K562 (cell line): ENCODE measurements around the gene EXOC6. TPM values are rescaled to one million over a fixed set of nuclear protein-coding genes. Genes with fewer than 3 reads are reported as not detected.

Experiments used
- ATAC-seq: fragments of 200-7000 bp; cut with Tn5 transposase; 3 replicates; pipeline ENCODE4 v1.9.1; 2020; ENCODE audit warnings: moderate library complexity
- BruUV-seq: library from RNA; stranded (reverse); fragments of 400-500 nt; replicated peaks from 2 replicates; lab custom pipeline; 2021; lab: Mats Ljungman, UMichigan
- CTCF ChIA-PET: fragments of 300-600 bp; formaldehyde crosslinking; extraction: SDS; loops from one replicate; lab custom pipeline; 2021; ENCODE audit warnings: low intra/inter-chr PET ratio; lab: Yijun Ruan, JAX
- POLR2A ChIA-PET: fragments of 300-600, 350-650 bp; sonication (Branson Sonifier 250); formaldehyde crosslinking; extraction: SDS; loops from one replicate; lab custom pipeline; 2021; ENCODE audit warnings: antibody characterized with exemption, inconsistent platforms; lab: Yijun Ruan, JAX
- DNase-seq, 4 experiments: peaks; one replicate each; pipeline versions ENCODE4 v3.0.0 to v3.0.0-alpha.2; 2011 to 2018; ENCODE audit warnings: low spot score in 3 of 4, mixed read lengths in 3 of 4; ENCODE audit errors: extremely low read depth in 1 of 4
- FAIRE-seq: peaks from 2 replicates; lab custom pipeline; 2011; peaks lifted over from hg19 to GRCh38; lab: Jason Lieb, UNC
- H2AFZ ChIP-seq: 2 replicates; pipeline ENCODE4 v1.6.0; 2011; ENCODE audit warnings: low read depth, low read length, control low read depth, inconsistent platforms
- H3K27ac ChIP-seq: fragments of 200-600 bp; 3 replicates; pipeline ENCODE4 v1.8.0; 2011; ENCODE audit warnings: low read depth, mild to moderate bottlenecking, control low read depth, inconsistent platforms, low read length, moderate library complexity, mixed read lengths; ENCODE audit errors: extremely low read depth
- H3K27me3 ChIP-seq, 2 experiments: fragments of 300-600 bp in 1 of 2; 2 replicates in 1 of 2; 3 replicates in 1 of 2; pipeline versions ENCODE4 v1.6.0 to v1.8.0; 2011; ENCODE audit warnings: inconsistent platforms in 2 of 2, low read length in 2 of 2, mild to moderate bottlenecking in 1 of 2, mixed read lengths in 1 of 2, moderate library complexity in 1 of 2; ENCODE audit not compliant: control insufficient read depth in 2 of 2, insufficient read depth in 2 of 2
- H3K36me3 ChIP-seq: fragments of 300-600 bp; 3 replicates; pipeline ENCODE4 v1.8.0; 2011; ENCODE audit warnings: mild to moderate bottlenecking, low read length, inconsistent platforms; ENCODE audit not compliant: control insufficient read depth, insufficient read depth
- H3K4me1 ChIP-seq, 2 experiments: fragments of 200-600 bp in 1 of 2; replicated peaks in 1 of 2; 2 replicates in 1 of 2; 3 replicates in 1 of 2; pipeline versions ENCODE4 v1.5.1 to v1.8.0; 2011; ENCODE audit warnings: inconsistent platforms in 2 of 2, low read length in 2 of 2, mild to moderate bottlenecking in 1 of 2, mixed read lengths in 1 of 2, moderate library complexity in 1 of 2; ENCODE audit not compliant: control insufficient read depth in 2 of 2, insufficient read depth in 2 of 2
- H3K4me2 ChIP-seq: 2 replicates; pipeline ENCODE4 v1.6.1; 2011; ENCODE audit warnings: low read length, control low read depth, inconsistent platforms, mixed read lengths; ENCODE audit not compliant: insufficient read depth
- H3K4me3 ChIP-seq: fragments of 200-600 bp; sonication (generic), shearing (Covaris generic); 2 replicates; pipeline ENCODE4 v1.5.1; 2016; ENCODE audit warnings: control low read depth, inconsistent platforms
- H3K79me2 ChIP-seq: fragments of 200-600 bp; 3 replicates; pipeline ENCODE4 v1.8.0; 2011; ENCODE audit warnings: low read length, inconsistent platforms; ENCODE audit not compliant: control insufficient read depth, insufficient read depth
- H3K9ac ChIP-seq, 2 experiments: 2 replicates each; pipeline versions ENCODE4 v1.6.0 to v1.6.1; 2011; ENCODE audit warnings: low read depth in 2 of 2, low read length in 2 of 2, control low read depth in 1 of 2, inconsistent platforms in 1 of 2, mild to moderate bottlenecking in 1 of 2, mixed read lengths in 1 of 2; ENCODE audit not compliant: insufficient read depth in 1 of 2
- H3K9me1 ChIP-seq: one replicate; pipeline ENCODE4 v1.6.0; 2011; ENCODE audit warnings: inconsistent platforms, mild to moderate bottlenecking, low read length, moderate library complexity; ENCODE audit not compliant: control insufficient read depth, insufficient read depth
- H3K9me3 ChIP-seq: replicated peaks from 2 replicates; pipeline ENCODE4 v1.5.1; 2011; ENCODE audit warnings: low read depth, low read length, inconsistent platforms; ENCODE audit not compliant: control insufficient read depth, insufficient read depth
- H4K20me1 ChIP-seq: replicated peaks from 2 replicates; pipeline ENCODE4 v1.6.1; 2011; ENCODE audit warnings: low read length, inconsistent platforms, mixed read lengths; ENCODE audit not compliant: control insufficient read depth, insufficient read depth
- FOXO4 ChIP-seq: fragments of 450-650 bp; formaldehyde crosslinking; IDR thresholded peaks from 2 replicates; pipeline ENCODE4 v1.4.0; 2020; ENCODE audit warnings: mild to moderate bottlenecking, moderate library complexity
- JUND ChIP-seq, 2 experiments: IDR thresholded peaks; 2 replicates in 1 of 2; 3 replicates in 1 of 2; pipeline ENCODE4 v1.6.1; 2011; ENCODE audit warnings: borderline replicate concordance in 2 of 2, low read depth in 2 of 2, low read length in 2 of 2, improper control_type of control experiment in 1 of 2, missing biosample characterization in 1 of 2, missing genetic modification characterization in 1 of 2, missing genetic modification reagents in 1 of 2
- PYGO2 ChIP-seq: fragments of 450-650 bp; IDR thresholded peaks from 2 replicates; pipeline ENCODE4 v1.6.1; 2016; ENCODE audit warnings: mild to moderate bottlenecking, missing genetic modification characterization, moderate library complexity, missing compliant biosample characterization
- ZNF23 ChIP-seq: fragments of 250-450 bp; sonication (Bioruptor Pico); IDR thresholded peaks from 2 replicates; pipeline ENCODE4 v1.4.0; 2020; ENCODE audit warnings: mild to moderate bottlenecking
- WGBS: fragments of 100-300 bp; shearing (Covaris generic); methylation state at CpG from one replicate; pipeline ENCODE4 v1.1.6; 2016; ENCODE audit warnings: low coverage, mixed read lengths; ENCODE audit not compliant: insufficient coverage; ENCODE audit errors: missing lambda C conversion rate; 5-methylcytosine and 5-hydroxymethylcytosine counted together
- in situ Hi-C: fragments of 300-500 bp; cut with MboI; formaldehyde crosslinking; loops from 4 replicates; pipeline ENCODE4 v1.15.0; 2018; ENCODE audit warnings: inconsistent platforms, mixed read lengths
- intact Hi-C: fragments of 100-400 bp; cut with micrococcal nuclease; formaldehyde crosslinking; loops from 2 replicates; pipeline ENCODE4 v1.14.2; 2022
- polyA plus RNA-seq, 8 experiments: library from polyadenylated mRNA; depleted of rRNA in 4 of 8; stranded (reverse) in 5 of 8; unstranded in 3 of 8; fragments of >200 nt; fragmentation: Nextera tagmentation in 2 of 8; fragmentation: Illumina TruSeq in 1 of 8; extraction: Ambion mirVana in 2 of 8; extraction: Trizol in 1 of 8; gene quantifications; 2 replicates each; pipeline versions ENCODE4 v1.2.1 to v1.2.3, GENCODE V29; 2011 to 2014; ENCODE audit warnings: inconsistent platforms in 1 of 8, missing spikeins in 1 of 8
- total RNA-seq, 7 experiments: library from RNA; depleted of rRNA in 6 of 7; stranded (reverse); fragments of >200 nt in 6 of 7; fragmentation: Illumina TruSeq in 2 of 7; extraction: Trizol in 2 of 7; gene quantifications; 2 replicates each; pipeline versions ENCODE4 v1.2.1 to v1.2.3, GENCODE V29; 2011 to 2021; ENCODE audit warnings: low replicate concordance in 1 of 7

The EXOC6 gene
- total and polyA plus RNA-seq, 9 of the 15 experiments (the other 6 are each of a cell fraction or from before 2014, with no cell fraction given), result 13.9 to 42.8 (median 24.9) TPM

GRCh38 chr10:92923416-92923815, 75.1 kb downstream of the EXOC6 start:
- no peaks in the 10 kb centered on the region for H3K9me1 ChIP-seq
- H3K4me1 ChIP-seq, result no peaks in the 10 kb centered on the region
- peak; percentile 39; the same call in 1 of the 3 replicates for ATAC-seq
- intact Hi-C loops (no loop called here), in situ Hi-C loops (no loop called here)
- FAIRE-seq, result peak; percentile 37
- 100% methylated on average over 1 of the region's 1 CpG for WGBS
- H3K27me3 ChIP-seq, result no peaks in the 10 kb centered on the region
- CTCF ChIA-PET, result no interaction called here
- H4K20me1 ChIP-seq, result no peaks in the 10 kb centered on the region
- POLR2A ChIA-PET, result no interaction called here
- no peaks in the 10 kb centered on the region for H3K9me3 ChIP-seq
- BruUV-seq, result no TSS peak
- no peak overlapping the region for H2AFZ ChIP-seq
- no peak overlapping the region for H3K4me2 ChIP-seq
- H3K27ac ChIP-seq, result no peak overlapping the region
- H3K79me2 ChIP-seq, result no peaks in the 10 kb centered on the region
- no peak overlapping the region for H3K9ac ChIP-seq
- no peak overlapping the region for H3K4me3 ChIP-seq
- no peak for DNase-seq
- peaks cover 20% of the 10 kb centered on the region for H3K36me3 ChIP-seq
- no peak for TF ChIP-seq ZNF23
- TF ChIP-seq PYGO2, result no peak
- no peak for TF ChIP-seq FOXO4 (CRISPR knock-in tag)
- peak; percentile 29; the same call in 1 of the 2 replicates for TF ChIP-seq JUND (IDR thresholded peaks at IDR 0.05; ENCODE audit: borderline replicate concordance, low read depth, low read length)
- no peak for TF ChIP-seq JUND (tag; IDR thresholded peaks at IDR 0.05; ENCODE audit: borderline replicate concordance, low read depth, low read length)
